Brain microvascular endothelial cell (primary cell): ENCODE measurements around the gene SERPIND1.

ENCODE experiments used
- DNase-seq: peaks from one replicate; pipeline ENCODE4 v3.0.0-alpha.2; 2020
- H3K27ac ChIP-seq: fragments of 250-450 bp; sonication (Bioruptor Pico); 2 replicates; pipeline ENCODE4 v1.5.1; 2020; ENCODE audit warnings: mild to moderate bottlenecking, moderate library complexity
- H3K27me3 ChIP-seq: fragments of 250-450 bp; sonication (Bioruptor Pico); replicated peaks from 2 replicates; pipeline ENCODE4 v1.5.1; 2020; ENCODE audit warnings: mild to moderate bottlenecking
- H3K36me3 ChIP-seq: fragments of 250-450 bp; sonication (Bioruptor Pico); replicated peaks from 2 replicates; pipeline ENCODE4 v1.5.1; 2020; ENCODE audit warnings: mild to moderate bottlenecking
- H3K4me3 ChIP-seq: 2 replicates; pipeline ENCODE4 v1.5.1; 2011; ENCODE audit warnings: low read depth, mild to moderate bottlenecking, control low read depth, low read length, moderate library complexity
- in situ Hi-C: cut with HindIII; loops from 2 replicates; pipeline ENCODE4 v1.10.0; 2017; ENCODE audit warnings: low sequenced_read_pairs, low pct_ligation_motif_present
- TF ChIP-seq, protein P1 (sequence below): IDR thresholded peaks from 2 replicates; pipeline ENCODE4 v1.5.1; 2011; ENCODE audit warnings: low read depth, mild to moderate bottlenecking, moderate library complexity, low read length, control low read depth, inconsistent platforms; ENCODE audit errors: missing control alignments

SERPIND1 gene

DNA sequence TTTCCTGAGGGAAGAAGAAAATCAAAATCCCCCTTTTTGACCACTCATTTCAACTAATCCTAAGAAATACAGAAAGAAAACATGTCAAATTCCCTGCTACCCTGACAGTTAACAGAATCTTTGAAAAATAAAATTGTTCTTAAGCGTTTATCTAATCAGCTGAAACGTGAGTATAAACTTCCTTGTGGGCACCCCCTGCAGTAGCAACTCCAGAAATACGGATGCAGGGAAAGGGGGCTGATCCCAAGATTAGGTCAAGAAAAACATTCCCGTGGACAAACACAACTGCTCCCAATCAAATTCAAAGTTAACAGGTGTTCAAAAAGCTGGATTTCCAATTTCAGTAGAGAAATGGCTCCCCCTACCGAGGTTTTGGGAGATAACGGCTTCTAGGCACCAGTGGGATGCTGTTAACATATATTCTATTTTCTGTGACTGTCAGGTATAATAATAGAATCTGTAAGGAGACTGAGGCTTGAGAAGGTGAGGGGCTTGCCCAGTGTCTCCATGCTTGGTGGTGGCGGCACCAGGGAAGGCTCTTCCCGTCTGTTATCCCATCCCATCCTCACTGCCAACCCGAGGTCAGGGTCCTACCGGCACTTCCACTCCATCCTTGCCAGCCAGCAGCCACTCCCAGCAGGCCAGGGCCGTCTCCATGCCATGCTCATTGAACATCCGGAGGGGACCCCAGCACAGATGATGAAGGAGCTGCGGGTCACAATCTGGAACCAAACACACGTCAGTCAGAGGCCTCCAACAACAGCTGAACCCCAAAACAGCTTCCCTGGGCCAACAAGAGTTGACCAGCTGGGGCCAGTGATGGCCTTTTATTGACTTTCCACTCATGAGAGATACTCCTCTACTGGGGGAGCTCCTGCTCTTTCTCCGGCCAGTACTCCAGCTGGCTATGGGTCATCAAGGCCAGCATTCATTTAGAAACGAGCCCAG is 32.0 kb upstream of the SERPIND1 start:
- H3K27me3 ChIP-seq = no peaks in the 10 kb centered on the region
- peak; percentile 11 for DNase-seq
- in situ Hi-C loops = no loop called here
- no peak overlapping the region for H3K4me3 ChIP-seq
- peaks cover 33% of the 10 kb centered on the region for H3K36me3 ChIP-seq
- no peak overlapping the region for H3K27ac ChIP-seq
- TF ChIP-seq, protein P1, sequence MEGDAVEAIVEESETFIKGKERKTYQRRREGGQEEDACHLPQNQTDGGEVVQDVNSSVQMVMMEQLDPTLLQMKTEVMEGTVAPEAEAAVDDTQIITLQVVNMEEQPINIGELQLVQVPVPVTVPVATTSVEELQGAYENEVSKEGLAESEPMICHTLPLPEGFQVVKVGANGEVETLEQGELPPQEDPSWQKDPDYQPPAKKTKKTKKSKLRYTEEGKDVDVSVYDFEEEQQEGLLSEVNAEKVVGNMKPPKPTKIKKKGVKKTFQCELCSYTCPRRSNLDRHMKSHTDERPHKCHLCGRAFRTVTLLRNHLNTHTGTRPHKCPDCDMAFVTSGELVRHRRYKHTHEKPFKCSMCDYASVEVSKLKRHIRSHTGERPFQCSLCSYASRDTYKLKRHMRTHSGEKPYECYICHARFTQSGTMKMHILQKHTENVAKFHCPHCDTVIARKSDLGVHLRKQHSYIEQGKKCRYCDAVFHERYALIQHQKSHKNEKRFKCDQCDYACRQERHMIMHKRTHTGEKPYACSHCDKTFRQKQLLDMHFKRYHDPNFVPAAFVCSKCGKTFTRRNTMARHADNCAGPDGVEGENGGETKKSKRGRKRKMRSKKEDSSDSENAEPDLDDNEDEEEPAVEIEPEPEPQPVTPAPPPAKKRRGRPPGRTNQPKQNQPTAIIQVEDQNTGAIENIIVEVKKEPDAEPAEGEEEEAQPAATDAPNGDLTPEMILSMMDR = peak; percentile 76

DNA sequence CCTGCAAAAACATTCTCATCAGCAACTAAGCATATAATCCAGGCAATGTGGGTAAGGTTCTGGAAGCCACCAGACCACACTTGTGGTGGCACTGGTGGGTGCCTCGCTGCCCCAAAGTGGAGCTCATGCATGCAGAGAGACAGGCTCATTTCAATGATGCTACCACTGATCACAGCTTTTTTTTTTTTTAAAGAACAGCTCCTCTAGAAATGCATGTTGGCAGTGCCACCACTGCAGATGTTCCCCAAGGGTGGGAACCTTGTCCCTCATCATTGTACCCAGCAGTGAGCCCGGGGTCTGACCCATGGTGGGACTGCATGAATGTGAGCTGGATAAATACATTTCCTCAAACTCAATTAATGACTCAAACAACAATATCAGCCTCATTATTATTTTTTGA is 31.1 kb upstream of the SERPIND1 start:
- in situ Hi-C loops = no loop called here
- H3K36me3 ChIP-seq = peaks cover 36% of the 10 kb centered on the region
- TF ChIP-seq, protein P1 = no peak

DNA sequence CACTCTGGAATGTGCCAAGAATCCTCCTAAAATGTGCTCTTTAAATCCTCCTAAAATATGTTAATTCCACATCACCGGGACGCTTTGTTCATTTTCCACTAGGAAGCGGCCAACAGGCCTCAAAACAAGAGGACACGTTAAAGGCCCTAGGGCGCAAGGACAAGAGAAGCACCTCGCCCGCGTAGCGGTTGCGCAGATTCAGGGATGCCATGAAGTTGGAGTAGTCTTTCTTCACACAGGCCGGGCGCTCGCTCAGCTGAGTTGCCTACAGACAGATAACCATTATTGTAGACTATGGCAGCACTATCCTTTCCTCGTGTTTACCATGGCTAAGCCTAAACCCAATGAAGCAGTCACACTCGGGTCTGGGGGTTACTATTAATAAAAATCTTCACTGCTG is 29.5 kb upstream of the SERPIND1 start:
- TF ChIP-seq, protein P1 = no peak
- H3K36me3 ChIP-seq = peaks cover 32% of the 10 kb centered on the region
- in situ Hi-C loops = no loop called here

More for the DNA sequence above, 31.1 kb upstream of the SERPIND1 start:
- no peak overlapping the region for H3K4me3 ChIP-seq
- H3K27me3 ChIP-seq = no peaks in the 10 kb centered on the region
- no peak for DNase-seq
- H3K27ac ChIP-seq = no peak overlapping the region

DNA sequence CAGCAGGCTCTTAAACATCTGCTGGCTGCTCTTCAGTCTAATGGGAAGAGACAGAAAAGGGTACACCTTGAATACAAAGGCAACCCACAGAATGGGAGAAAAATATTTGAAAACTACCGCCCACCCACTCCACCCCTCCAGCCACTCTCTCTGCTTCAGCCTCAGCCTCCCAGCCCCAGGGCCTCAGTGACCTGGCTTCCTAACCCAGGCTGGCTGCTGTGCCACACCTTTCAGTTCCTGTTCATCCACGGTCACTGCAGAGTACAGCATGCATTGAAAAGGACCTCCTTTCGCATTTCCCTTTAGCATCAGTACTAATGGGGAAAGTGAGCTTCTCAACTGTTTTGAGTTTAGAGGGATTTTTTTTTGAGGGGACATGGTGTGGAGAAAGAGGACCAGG is 28.8 kb upstream of the SERPIND1 start:
- no peak overlapping the region for H3K27ac ChIP-seq
- no peaks in the 10 kb centered on the region for H3K27me3 ChIP-seq
- peaks cover 32% of the 10 kb centered on the region for H3K36me3 ChIP-seq
- in situ Hi-C loops = no loop called here
- TF ChIP-seq, protein P1 = no peak
- no peak for DNase-seq
- no peak overlapping the region for H3K4me3 ChIP-seq

More for the DNA sequence above, 29.5 kb upstream of the SERPIND1 start:
- H3K27me3 ChIP-seq = no peaks in the 10 kb centered on the region
- no peak overlapping the region for H3K27ac ChIP-seq
- no peak for DNase-seq
- no peak overlapping the region for H3K4me3 ChIP-seq

DNA sequence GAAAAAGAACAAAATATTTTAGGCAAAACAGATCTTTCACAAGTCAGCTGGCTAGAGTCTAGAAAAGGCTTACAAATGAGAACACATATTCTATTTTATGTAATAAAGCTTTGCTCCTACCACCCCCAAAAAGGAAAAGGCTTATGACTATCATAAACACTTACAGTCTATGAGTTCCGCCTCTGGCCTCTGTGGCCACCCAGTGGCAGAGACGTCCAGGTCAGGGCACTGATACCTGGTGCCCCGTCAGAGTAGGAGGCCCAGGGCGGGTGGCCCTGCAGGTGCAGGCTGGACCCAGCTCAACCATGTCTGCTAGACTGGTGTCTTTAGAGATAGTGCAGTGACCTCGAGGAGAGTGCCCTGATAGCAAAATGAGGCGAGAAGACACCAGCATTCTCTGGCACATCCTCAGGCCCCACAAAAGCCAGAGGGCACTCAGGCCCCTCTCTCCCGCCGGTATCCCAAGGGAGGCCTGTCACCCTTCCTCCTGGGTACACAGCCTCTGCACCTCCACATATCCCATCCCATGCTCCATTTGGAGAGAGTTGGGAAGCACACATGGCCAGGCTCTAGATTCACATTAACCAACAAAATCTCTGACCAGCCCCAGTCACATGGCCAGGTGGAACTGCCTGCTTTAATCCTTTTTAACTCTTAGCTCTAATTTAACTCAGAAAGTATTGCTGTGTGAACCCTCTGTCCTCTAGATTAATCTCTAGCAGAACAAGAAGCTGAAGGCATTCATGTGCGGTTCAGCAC is 27.3 kb upstream of the SERPIND1 start:
- H3K36me3 ChIP-seq = peaks cover 32% of the 10 kb centered on the region
- DNase-seq = no peak
- in situ Hi-C loops = no loop called here
- H3K27me3 ChIP-seq = no peaks in the 10 kb centered on the region
- H3K27ac ChIP-seq = no peak overlapping the region
- H3K4me3 ChIP-seq = no peak overlapping the region
- TF ChIP-seq, protein P1 = no peak
